ACC112 (cell line): ENCODE results near the gene AGPAT2.

Source experiments
- H2AFZ ChIP-seq: fragments of 200-600 bp; sonication (generic); one replicate; pipeline ENCODE4 v1.6.0; 2017; ENCODE audit warnings: antibody characterized with exemption, low read length; ENCODE audit not compliant: unreplicated experiment
- H3K27ac ChIP-seq: fragments of 200-600 bp; sonication (generic); 2 replicates; pipeline ENCODE4 v1.5.1; 2014; ENCODE audit warnings: low read depth, mild to moderate bottlenecking, antibody characterized with exemption, low read length, moderate library complexity
- H3K27me3 ChIP-seq: fragments of 200-600 bp; sonication (generic); 2 replicates; pipeline ENCODE4 v1.6.1; 2014; ENCODE audit warnings: mild to moderate bottlenecking, antibody characterized with exemption, low read length, moderate library complexity, mixed read lengths; ENCODE audit not compliant: insufficient read depth
- H3K36me3 ChIP-seq: fragments of 200-600 bp; sonication (generic); 2 replicates; pipeline ENCODE4 v1.6.1; 2016; ENCODE audit warnings: mild to moderate bottlenecking, antibody characterized with exemption, low read length, moderate library complexity, mixed read lengths; ENCODE audit not compliant: insufficient read depth
- H3K4me1 ChIP-seq: fragments of 200-600 bp; sonication (generic); one replicate; pipeline ENCODE4 v1.6.1; 2016; ENCODE audit warnings: low read length, mixed read lengths; ENCODE audit not compliant: insufficient read depth, unreplicated experiment, control insufficient read depth
- H3K4me3 ChIP-seq: fragments of 200-600 bp; sonication (generic); 2 replicates; pipeline ENCODE4 v1.5.1; 2014; ENCODE audit warnings: mild to moderate bottlenecking, low read depth, low read length
- H3K79me2 ChIP-seq: fragments of 200-600 bp; sonication (generic); one replicate; pipeline ENCODE4 v1.6.0; 2016; ENCODE audit warnings: low read length; ENCODE audit not compliant: control insufficient read depth, unreplicated experiment, insufficient read depth

AGPAT2 gene

DNA sequence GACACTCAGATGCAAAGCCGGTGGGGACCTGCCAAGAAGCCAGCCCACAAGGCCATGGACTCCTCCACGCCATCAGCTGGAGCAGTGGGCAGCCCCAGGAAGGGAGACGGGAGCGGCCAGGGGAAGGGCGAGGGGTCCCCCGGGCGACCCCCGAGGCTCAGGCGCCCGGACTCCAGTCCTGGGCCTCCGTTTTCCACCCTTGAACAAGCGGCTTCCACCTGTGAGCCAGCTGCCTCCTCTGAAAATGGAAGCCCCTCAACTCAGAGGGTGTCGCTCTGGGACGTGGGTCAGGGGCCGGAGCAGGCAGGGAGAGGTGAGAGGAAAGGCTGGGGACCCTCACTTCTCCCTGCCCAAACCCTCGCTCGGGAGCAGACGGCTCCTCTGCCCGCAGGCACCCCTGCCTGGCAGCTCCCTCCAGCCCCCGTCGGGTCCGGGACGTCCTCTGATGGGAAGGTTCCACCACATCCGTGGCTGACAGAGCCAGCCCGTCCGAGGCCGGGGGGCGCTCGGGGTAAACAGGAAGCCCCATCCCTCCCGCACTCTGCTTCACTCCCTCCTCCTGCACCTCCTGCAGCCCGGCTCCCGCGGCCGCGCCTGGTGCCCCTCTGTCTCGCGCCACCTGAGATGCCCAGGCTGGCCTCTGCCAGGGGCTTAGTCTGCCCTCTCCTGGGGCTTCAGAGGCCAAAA lies 28.3 kb downstream of the AGPAT2 start:
- no peak overlapping the region for H3K27ac ChIP-seq
- H3K79me2 ChIP-seq = no peaks in the 10 kb centered on the region
- H3K27me3 ChIP-seq = peaks cover 15% of the 10 kb centered on the region; the same call in 1 of the 2 replicates
- H2AFZ ChIP-seq = no peak overlapping the region
- H3K4me1 ChIP-seq = peaks cover 8% of the 10 kb centered on the region
- no peak overlapping the region for H3K4me3 ChIP-seq
- H3K36me3 ChIP-seq = no peaks in the 10 kb centered on the region

DNA sequence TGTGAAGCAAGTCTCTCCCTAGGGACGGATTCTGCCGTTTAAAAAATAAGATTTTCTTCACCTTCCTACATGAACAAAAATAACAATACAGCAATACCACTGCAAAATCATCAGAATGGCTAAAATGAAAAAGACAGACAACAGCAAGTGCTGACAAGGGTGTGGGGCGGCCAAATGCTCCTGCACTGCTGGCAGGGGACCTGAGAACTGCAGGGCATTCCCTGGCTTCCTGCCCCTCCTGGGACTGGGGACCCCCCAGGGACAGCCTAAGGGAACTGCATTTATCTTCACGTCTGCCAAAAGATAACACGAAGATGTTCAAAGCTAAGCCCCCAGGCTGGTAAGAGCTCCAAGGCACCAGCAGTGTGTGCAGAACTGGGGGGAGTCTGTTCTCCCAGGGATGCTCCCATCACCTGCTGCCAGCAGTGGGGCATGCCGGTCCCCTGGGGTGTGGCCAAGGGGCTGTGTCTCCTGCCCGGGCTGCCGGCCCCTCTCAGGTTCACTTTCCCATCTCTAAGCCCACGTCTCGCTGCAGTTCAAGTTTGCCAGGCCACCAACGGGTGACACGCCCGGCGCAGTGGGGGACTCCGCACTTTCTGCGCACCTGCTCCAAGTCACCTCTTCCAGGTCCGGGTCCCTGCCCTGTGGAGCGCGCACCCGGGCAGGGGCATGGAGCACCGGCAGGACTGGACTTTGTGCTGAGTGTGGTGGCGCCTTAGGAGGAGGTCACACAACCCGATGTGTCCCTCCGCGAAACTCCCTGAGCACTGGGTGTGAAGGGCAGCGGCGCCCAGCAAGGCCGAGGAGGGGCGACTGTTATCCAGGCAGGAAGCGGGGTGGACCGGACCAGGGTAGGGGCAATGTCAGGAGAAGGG lies 29.0 kb downstream of the AGPAT2 start:
- Histone ChIP-seq H3K36me3 (no peaks in the 10 kb centered on the region), H3K79me2 (no peaks in the 10 kb centered on the region), H3K27ac (no peak overlapping the region), H3K4me1 (peaks cover 8% of the 10 kb centered on the region), H3K27me3 (peaks cover 15% of the 10 kb centered on the region; the same call in 1 of the 2 replicates), H2AFZ (no peak overlapping the region), H3K4me3 (no peak overlapping the region)

DNA sequence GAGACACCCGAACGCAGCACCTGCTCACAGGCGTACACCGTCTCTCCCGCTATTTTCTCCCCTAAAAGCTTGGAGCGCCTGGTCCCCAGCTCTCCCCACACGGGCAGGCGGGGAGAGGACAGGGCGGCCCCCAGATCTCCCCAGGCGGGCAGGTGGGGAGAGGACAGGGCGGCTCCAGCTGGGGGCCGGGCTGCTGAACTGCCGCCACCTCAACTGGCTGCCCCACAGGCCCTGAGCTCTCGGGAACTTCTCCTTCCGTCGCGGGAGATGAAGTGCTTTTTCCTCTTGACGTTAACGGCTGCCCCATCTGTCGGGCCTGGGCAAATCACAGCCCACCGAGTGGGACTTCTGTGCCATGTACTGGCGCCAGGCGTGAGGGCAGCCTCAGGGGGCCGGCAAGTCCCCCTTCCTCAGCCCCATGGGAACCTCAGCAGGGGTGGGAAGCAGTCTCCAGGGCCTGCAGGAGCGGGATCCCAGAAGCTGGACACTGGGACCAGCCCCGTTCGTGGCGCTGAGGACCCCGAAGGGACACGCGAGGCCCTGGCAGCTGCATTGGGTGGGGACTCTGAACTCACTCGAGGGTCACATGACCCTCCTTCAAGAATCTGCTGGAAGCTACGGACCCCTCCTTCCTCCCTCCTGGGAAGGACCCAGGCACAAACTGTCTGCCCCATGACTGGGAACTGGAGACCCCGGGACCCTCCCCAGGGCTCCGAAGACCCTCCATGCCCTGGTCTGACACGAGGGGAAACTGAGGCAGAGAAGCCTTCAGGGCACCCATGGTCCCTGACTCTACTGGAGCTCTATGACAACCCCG lies 30.3 kb downstream of the AGPAT2 start:
- Histone ChIP-seq H3K79me2 (no peaks in the 10 kb centered on the region), H3K4me3 (no peak overlapping the region), H3K27me3 (peaks cover 15% of the 10 kb centered on the region; the same call in 1 of the 2 replicates), H3K4me1 (peaks cover 8% of the 10 kb centered on the region), H3K36me3 (no peaks in the 10 kb centered on the region), H2AFZ (no peak overlapping the region), H3K27ac (no peak overlapping the region)

DNA sequence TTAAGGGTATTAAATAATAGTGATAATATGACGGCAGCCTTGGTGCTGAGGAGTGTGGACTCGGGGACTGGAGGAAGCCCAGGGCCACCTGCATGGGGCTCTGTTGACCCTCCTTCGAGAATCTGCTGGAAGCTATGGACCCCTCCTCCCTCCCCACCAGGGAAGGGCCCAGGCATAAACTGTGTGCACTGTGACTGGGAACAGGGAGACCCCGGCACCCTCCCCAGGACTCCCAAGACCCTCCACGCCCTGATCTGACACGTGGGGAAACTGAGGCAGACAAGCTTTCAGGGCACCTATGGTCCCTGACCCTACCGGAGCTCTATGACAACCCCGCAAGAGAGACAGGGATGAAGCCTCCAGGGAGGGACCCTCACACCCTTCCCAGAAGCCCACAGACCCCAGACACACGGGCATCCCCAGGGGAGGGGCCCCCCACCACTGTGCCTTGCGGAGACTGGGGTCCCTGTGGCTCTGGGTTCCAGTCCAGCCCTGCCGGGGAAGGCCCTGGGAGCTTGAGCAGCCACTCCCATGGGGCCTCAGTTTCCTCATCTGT lies 31.0 kb downstream of the AGPAT2 start:
- Histone ChIP-seq H3K27me3 (peaks cover 15% of the 10 kb centered on the region; the same call in 1 of the 2 replicates), H3K4me1 (peaks cover 8% of the 10 kb centered on the region), H3K4me3 (no peak overlapping the region), H3K79me2 (no peaks in the 10 kb centered on the region), H3K27ac (no peak overlapping the region), H3K36me3 (no peaks in the 10 kb centered on the region), H2AFZ (no peak overlapping the region)

DNA sequence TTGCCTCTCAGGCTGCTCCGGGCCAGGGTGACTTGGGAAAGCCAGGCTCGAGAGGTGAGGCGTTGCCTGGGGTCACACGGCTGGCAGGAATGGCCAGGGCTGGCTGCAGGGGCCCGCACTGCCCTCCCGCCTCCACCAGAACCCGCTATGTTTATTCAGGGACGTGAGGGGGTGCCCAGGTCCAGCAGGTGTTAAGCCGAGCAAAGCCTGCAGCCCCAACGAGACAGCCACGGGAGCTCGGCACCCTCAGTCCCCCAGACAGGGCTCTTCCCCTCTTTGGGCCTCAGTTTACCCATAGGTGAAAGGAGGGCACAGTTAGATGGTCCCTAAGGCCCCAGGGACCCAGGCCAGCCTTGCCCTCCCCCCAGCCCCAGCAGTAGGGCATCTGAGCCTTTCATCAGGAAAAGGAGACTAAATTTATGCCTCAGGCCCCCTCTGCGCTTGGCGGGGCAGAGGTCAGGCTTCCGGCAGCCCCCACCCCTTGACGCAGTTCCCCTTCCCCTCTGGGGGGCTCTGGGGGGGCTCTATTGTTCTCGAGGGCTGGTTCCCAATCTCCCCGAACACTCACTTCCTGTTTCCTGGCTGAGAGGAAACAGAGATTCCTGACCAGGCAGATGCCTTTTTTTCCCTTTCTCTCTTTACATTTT lies 31.6 kb downstream of the AGPAT2 start:
- Histone ChIP-seq H3K36me3 (no peaks in the 10 kb centered on the region), H3K27ac (no peak overlapping the region), H3K4me1 (peaks cover 8% of the 10 kb centered on the region), H3K79me2 (no peaks in the 10 kb centered on the region), H3K27me3 (peaks cover 15% of the 10 kb centered on the region; the same call in 1 of the 2 replicates), H3K4me3 (no peak overlapping the region), H2AFZ (peak overlapping the region; percentile 4)

DNA sequence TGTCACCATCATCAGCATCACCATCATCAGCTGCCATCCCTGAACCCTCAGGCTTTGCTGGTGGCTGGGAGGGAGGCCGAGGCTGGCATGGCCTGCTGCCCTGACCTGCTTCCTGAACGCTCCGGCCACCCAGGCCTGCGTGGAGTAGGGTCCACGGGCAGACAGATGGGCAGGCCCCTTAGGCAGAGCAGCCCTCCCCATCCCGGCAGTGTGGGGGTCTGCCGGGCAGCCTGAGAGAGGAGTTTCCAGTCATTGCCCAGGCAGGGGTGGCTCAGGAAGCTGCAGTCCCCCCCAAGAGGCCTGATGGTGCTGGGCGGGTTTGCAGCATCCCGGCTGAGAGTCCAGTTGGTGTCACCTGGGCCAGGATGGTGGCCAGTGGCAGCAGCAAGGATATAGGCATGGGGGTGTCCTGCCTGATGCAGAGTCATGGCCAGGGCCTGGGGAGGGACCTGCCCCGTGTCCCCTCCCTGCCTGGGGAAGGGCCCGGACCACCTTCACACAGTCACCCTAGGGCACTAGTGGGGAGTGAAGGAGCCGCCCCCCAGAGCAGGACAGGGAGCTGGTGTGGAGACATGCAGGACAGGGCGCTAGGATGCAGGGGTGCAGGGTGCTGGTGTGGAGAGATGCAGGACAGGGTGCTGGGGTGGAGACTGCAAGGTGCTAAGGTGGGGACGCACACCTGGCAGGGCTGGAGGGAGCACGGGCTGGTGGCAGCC lies 32.3 kb downstream of the AGPAT2 start:
- Histone ChIP-seq H3K36me3 (no peaks in the 10 kb centered on the region), H3K4me3 (no peak overlapping the region), H2AFZ (no peak overlapping the region), H3K27ac (no peak overlapping the region), H3K4me1 (peaks cover 8% of the 10 kb centered on the region), H3K27me3 (peaks cover 15% of the 10 kb centered on the region; the same call in 1 of the 2 replicates), H3K79me2 (no peaks in the 10 kb centered on the region)

DNA sequence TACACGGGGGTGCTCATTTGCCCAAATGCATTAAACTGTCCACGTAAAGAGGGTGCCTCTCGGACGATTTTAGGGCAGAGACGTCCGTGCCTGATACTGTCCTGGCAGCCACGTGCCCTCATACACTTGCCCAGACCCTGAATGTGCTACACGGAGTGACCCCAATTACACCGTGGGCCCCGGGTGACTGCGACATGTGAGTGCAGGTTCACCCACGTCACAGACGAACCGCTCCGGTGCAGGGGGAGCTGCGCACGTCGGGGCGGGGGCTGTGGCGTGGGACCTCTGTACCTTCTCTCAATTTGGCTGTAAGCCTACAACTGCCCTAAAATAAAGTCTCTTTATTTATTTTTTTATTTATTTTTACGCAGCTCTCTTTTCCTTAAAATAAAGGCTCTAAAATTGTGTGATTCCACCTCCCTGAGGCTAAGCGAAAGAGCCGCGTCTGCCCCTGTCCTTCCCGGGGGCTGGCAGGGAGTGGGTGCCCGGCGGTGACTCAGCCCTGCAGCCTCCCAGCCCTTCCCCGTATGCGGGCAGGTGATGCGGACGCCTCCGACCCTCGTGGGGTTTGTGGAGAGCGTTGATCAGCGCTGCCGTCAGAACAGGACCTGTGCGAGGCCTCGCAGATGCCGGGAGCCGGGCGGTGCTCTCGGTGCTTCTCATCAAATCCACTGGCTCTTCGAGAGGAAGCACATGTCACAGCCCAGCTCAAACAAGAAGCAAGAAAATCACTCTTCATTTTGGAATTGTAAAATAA lies 33.8 kb downstream of the AGPAT2 start:
- Histone ChIP-seq H3K4me1 (peaks cover 8% of the 10 kb centered on the region), H3K36me3 (no peaks in the 10 kb centered on the region), H3K4me3 (no peak overlapping the region), H3K27ac (no peak overlapping the region), H3K27me3 (peaks cover 6% of the 10 kb centered on the region; the same call in 1 of the 2 replicates), H2AFZ (no peak overlapping the region), H3K79me2 (no peaks in the 10 kb centered on the region)

DNA sequence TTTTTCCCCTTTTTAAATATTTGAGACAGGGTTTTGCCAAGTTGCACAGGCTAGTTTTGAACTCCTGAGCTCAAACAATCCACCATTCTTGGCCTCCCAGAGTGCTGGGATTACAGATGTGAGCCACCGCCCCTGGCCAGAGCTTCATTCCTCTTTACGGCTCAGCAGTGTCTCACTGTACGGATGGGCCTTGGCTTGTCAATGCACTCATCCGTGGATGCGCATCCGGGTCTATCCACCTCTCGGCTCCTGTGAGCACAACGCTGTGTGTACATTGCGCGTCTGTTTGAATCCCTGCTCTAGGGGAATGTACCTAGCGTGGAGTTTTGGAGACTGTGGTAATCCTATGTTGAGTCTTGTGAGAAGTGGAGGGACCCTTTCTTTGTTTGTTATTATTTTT lies 35.4 kb downstream of the AGPAT2 start:
- Histone ChIP-seq H2AFZ (no peak overlapping the region), H3K4me3 (no peak overlapping the region), H3K27me3 (no peaks in the 10 kb centered on the region), H3K4me1 (peaks cover 8% of the 10 kb centered on the region), H3K79me2 (no peaks in the 10 kb centered on the region), H3K27ac (no peak overlapping the region), H3K36me3 (no peaks in the 10 kb centered on the region)

DNA sequence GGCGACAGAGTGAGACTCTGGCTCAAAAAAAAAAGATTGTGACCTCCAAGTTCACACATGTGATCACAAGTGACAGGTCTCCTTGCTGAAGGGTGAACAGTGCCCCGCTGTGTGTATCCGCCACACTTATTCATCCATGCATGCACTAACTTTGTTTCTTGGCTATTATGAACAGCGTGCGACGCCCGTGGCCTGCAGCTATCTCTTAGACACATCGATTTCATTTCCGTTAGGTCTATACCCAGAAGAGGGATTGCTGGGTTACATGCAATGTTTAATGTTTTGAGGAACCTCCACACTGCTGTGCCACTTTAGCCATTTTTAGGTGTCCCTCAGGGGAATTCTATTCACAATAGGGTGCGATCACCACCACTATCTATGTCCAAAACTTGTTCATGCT lies 36.6 kb downstream of the AGPAT2 start:
- no peak overlapping the region for H3K27ac ChIP-seq
- no peaks in the 10 kb centered on the region for H3K27me3 ChIP-seq
- no peaks in the 10 kb centered on the region for H3K79me2 ChIP-seq
- H3K36me3 ChIP-seq = no peaks in the 10 kb centered on the region
- H2AFZ ChIP-seq = no peak overlapping the region
- H3K4me3 ChIP-seq = no peak overlapping the region
- peaks cover 2% of the 10 kb centered on the region for H3K4me1 ChIP-seq
